Measurements from ENCODE around the gene DDI2. TPM values are rescaled to one million over a fixed set of nuclear protein-coding genes. Genes with fewer than 3 reads are reported as not detected.
A peak's percentile ranks its signal among the peaks of the same experiment; 100 is the strongest.

Gene DDI2
- total and polyA plus RNA-seq, 9 of the 15 experiments (the other 6 are each of a cell fraction or from before 2014, with no cell fraction given): 6.5 to 48.4 (median 21.2) TPM

GRCh38 chr1:15674386-15675159 lies 57.3 kb downstream of the DDI2 start:
- Histone ChIP-seq H3K4me1 (replicated peaks in 1 of 2; ENCODE audit: control insufficient read depth in 2 of 2, insufficient read depth in 2 of 2, low read length in 2 of 2) (peaks cover 7 to 8% of the 10 kb centered on the region in 2 experiments; a peak in 4 of 5 replicates), H4K20me1 (replicated peaks; ENCODE audit: control insufficient read depth, insufficient read depth, low read length) (no peaks in the 10 kb centered on the region), H3K27ac (ENCODE audit: extremely low read depth, low read depth, low read length) (peak overlapping the region; percentile 1; the same call in 1 of the 3 replicates), H3K79me2 (ENCODE audit: control insufficient read depth, insufficient read depth, low read length) (no peaks in the 10 kb centered on the region), H3K4me3 (no peak overlapping the region), H3K36me3 (ENCODE audit: control insufficient read depth, insufficient read depth, low read length) (no peaks in the 10 kb centered on the region), H3K9me1 (ENCODE audit: control insufficient read depth, insufficient read depth, low read length) (peaks cover 4% of the 10 kb centered on the region), H2AFZ (ENCODE audit: low read depth, low read length) (peak overlapping the region; percentile 37), H3K27me3 (ENCODE audit: control insufficient read depth in 2 of 2, insufficient read depth in 2 of 2, low read length in 2 of 2) (no peaks in the 10 kb centered on the region), H3K9ac (ENCODE audit: insufficient read depth in 1 of 2, low read depth in 2 of 2, low read length in 2 of 2) (no peak overlapping the region), H3K9me3 (replicated peaks; ENCODE audit: control insufficient read depth, insufficient read depth, low read depth, low read length) (peaks cover 10% of the 10 kb centered on the region), H3K4me2 (ENCODE audit: insufficient read depth, low read length) (peak overlapping the region; percentile 5; the same call in 1 of the 2 replicates)
- in situ Hi-C loops (cut with MboI): no loop called here
- peak in 2 of 4 experiments; percentile 46 to 57 for DNase-seq (ENCODE audit: extremely low read depth in 1 of 4, low spot score in 3 of 4)
- intact Hi-C loops (cut with micrococcal nuclease): no loop called here
- ChIA-PET POLR2A (interaction anchor here (1.2 to 2.9 kb wide), 2 partner anchors 9 to 11 kb away, joined by 3 to 11 read pairs; no protein-coding TSS in a partner anchor), CTCF (ENCODE audit: low intra/inter-chr PET ratio) (no interaction called here)
- FAIRE-seq: peak; percentile 11
- 45% methylated on average over 12 of the region's 12 CpGs for WGBS (ENCODE audit: insufficient coverage, low coverage, missing lambda C conversion rate)
- BruUV-seq (replicated peaks): no TSS peak
- ATAC-seq: peak; percentile 65
- peak; percentile 70 for TF ChIP-seq EP300 (IDR thresholded peaks at IDR 0.05; ENCODE audit: low read length)
- peak in 1 of 2 experiments; percentile 44; a peak in 1 of 3 replicates for TF ChIP-seq CBX3 (IDR thresholded peaks at IDR 0.05; ENCODE audit: borderline replicate concordance in 1 of 2, low read length in 2 of 2)
- peak; percentile 65; the same call in 1 of the 2 replicates for TF ChIP-seq LEF1 (IDR thresholded peaks at IDR 0.05)
- TF ChIP-seq CEBPG (CRISPR knock-in tag; IDR thresholded peaks at IDR 0.05): peak; percentile 65
- TF ChIP-seq CEBPG (tag; conservative IDR thresholded peaks at IDR 0.05 in 1 of 2, IDR thresholded peaks at IDR 0.05 in 1 of 2): peak in 1 of 2 experiments; percentile 79; a peak in 2 of 4 replicates
- TF ChIP-seq ZMIZ1 (IDR thresholded peaks at IDR 0.05; ENCODE audit: low read depth in 2 of 2, low read length in 2 of 2): 0 out of 4 replicates have a peak, but pooled peaks of 1 of the 2 experiments have one; percentile 34
- TF ChIP-seq SIRT6 (IDR thresholded peaks at IDR 0.05; ENCODE audit: low read depth, low read length): no peak
- no peak for TF ChIP-seq ZNF707 (CRISPR knock-in tag; conservative IDR thresholded peaks at IDR 0.05)
- 0 out of 2 replicates have a peak, but pooled peaks have one; percentile 23 for TF ChIP-seq ZKSCAN8 (CRISPR knock-in tag; IDR thresholded peaks at IDR 0.05)
- no peak for TF ChIP-seq EZH2 (IDR thresholded peaks at IDR 0.05; ENCODE audit: borderline replicate concordance, low read depth, low read length)
- TF ChIP-seq LCOR (CRISPR knock-in tag; IDR thresholded peaks at IDR 0.05): no peak
- TF ChIP-seq KLF16 (IDR thresholded peaks at IDR 0.05): 0 out of 2 replicates have a peak, but pooled peaks have one; percentile 3
- TF ChIP-seq TFE3 (CRISPR knock-in tag; IDR thresholded peaks at IDR 0.05): peak; percentile 27; the same call in 1 of the 2 replicates
- peak; percentile 75 for TF ChIP-seq ARID1B (IDR thresholded peaks at IDR 0.05)
- TF ChIP-seq ID3 (CRISPR knock-in tag; IDR thresholded peaks at IDR 0.05): no peak
- TF ChIP-seq ID3 (tag; IDR thresholded peaks at IDR 0.05): 0 out of 2 replicates have a peak, but pooled peaks have one; percentile 32
